Neural cell (in vitro differentiated cells): ENCODE measurements around the gene CDC73. TPM values are rescaled to one million over a fixed set of nuclear protein-coding genes. Genes with fewer than 3 reads are reported as not detected.

Experiments used
- H2AFZ ChIP-seq: fragments of 200-600, 300-800 bp; sonication (generic), shearing (Covaris generic); 2 replicates; pipeline ENCODE4 v1.6.0; 2014; ENCODE audit warnings: low read depth, mild to moderate bottlenecking, antibody characterized with exemption, low read length, moderate library complexity
- H3F3A ChIP-seq: fragments of 200-600 bp; shearing (Covaris generic); 2 replicates; pipeline ENCODE4 v1.6.1; 2016; ENCODE audit warnings: mild to moderate bottlenecking, moderate library complexity, mixed read lengths, antibody characterized with exemption, low read length; ENCODE audit not compliant: insufficient read depth, poor library complexity, severe bottlenecking
- H3K27ac ChIP-seq: fragments of 200-600, 300-800 bp; sonication (generic), shearing (Covaris generic); 2 replicates; pipeline ENCODE4 v1.5.1; 2014; ENCODE audit warnings: mild to moderate bottlenecking, low read length, moderate library complexity
- H3K27me3 ChIP-seq: fragments of 300-800, 200-600 bp; sonication (generic), shearing (Covaris generic); 2 replicates; pipeline ENCODE4 v1.6.0; 2014; ENCODE audit warnings: mild to moderate bottlenecking, low read depth, low read length, moderate library complexity; ENCODE audit not compliant: insufficient read depth
- H3K36me3 ChIP-seq: fragments of 300-800, 200-600 bp; sonication (generic), shearing (Covaris generic); 2 replicates; pipeline ENCODE4 v1.5.1; 2014; ENCODE audit warnings: mild to moderate bottlenecking, antibody characterized with exemption, low read length, moderate library complexity; ENCODE audit not compliant: insufficient read depth
- H3K4me2 ChIP-seq: fragments of 300-800, 200-600 bp; sonication (generic), shearing (Covaris generic); 2 replicates; pipeline ENCODE4 v1.6.0; 2014; ENCODE audit warnings: mild to moderate bottlenecking, low read length
- H3K4me3 ChIP-seq: fragments of 300-800, 200-600 bp; sonication (generic), shearing (Covaris generic); 2 replicates; pipeline ENCODE4 v1.5.1; 2014; ENCODE audit warnings: mild to moderate bottlenecking, low read length, moderate library complexity
- H3K79me2 ChIP-seq: fragments of 200-600 bp; shearing (Covaris generic); replicated peaks from 2 replicates; pipeline ENCODE4 v1.6.0; 2014; ENCODE audit warnings: mild to moderate bottlenecking, low read length, moderate library complexity; ENCODE audit not compliant: insufficient read depth
- H3K9ac ChIP-seq: fragments of 300-800, 200-600 bp; sonication (generic), shearing (Covaris generic); 2 replicates; pipeline ENCODE4 v1.6.1; 2016; ENCODE audit warnings: mild to moderate bottlenecking, low read length, mixed read lengths
- H3K9me2 ChIP-seq: fragments of 200-600 bp; shearing (Covaris generic); 2 replicates; pipeline ENCODE4 v1.6.1; 2016; ENCODE audit warnings: mild to moderate bottlenecking, low read length, mixed read lengths; ENCODE audit not compliant: insufficient read depth
- H3K9me3 ChIP-seq: fragments of 200-600, 300-800 bp; sonication (generic), shearing (Covaris generic); 2 replicates; pipeline ENCODE4 v1.6.1; 2016; ENCODE audit warnings: mild to moderate bottlenecking, mixed run types, low read length, moderate library complexity, mixed read lengths
- H4K20me1 ChIP-seq: fragments of 200-600 bp; shearing (Covaris generic); 2 replicates; pipeline ENCODE4 v1.6.1; 2016; ENCODE audit warnings: mild to moderate bottlenecking, mixed run types; ENCODE audit not compliant: insufficient read depth
- EP300 ChIP-seq: fragments of 450-650 bp; conservative IDR thresholded peaks from 2 replicates; pipeline ENCODE4 v1.6.1; 2014; ENCODE audit warnings: antibody characterized with exemption, mild to moderate bottlenecking, moderate library complexity; ENCODE audit not compliant: poor library complexity, severe bottlenecking
- EZH2 ChIP-seq: fragments of 200-600, 300-800 bp; shearing (Covaris generic), sonication (generic); IDR thresholded peaks from 2 replicates; pipeline ENCODE4 v1.6.1; 2014; ENCODE audit warnings: antibody characterized with exemption, low read length, borderline replicate concordance, mild to moderate bottlenecking; ENCODE audit not compliant: insufficient read depth, poor library complexity, severe bottlenecking
- MXI1 ChIP-seq: fragments of 450-650 bp; conservative IDR thresholded peaks from 2 replicates; pipeline ENCODE4 v1.6.1; 2014; ENCODE audit warnings: antibody characterized with exemption, mild to moderate bottlenecking; ENCODE audit not compliant: poor library complexity, severe bottlenecking
- POLR2AphosphoS5 ChIP-seq: IDR thresholded peaks from 2 replicates; pipeline ENCODE4 v1.6.1; 2012
- RAD21 ChIP-seq: fragments of 450-650 bp; conservative IDR thresholded peaks from 2 replicates; pipeline ENCODE4 v1.6.1; 2014; ENCODE audit warnings: antibody characterized with exemption, mild to moderate bottlenecking, moderate library complexity
- SMC3 ChIP-seq: fragments of 450-650 bp; conservative IDR thresholded peaks from 2 replicates; pipeline ENCODE4 v1.6.1; 2014; ENCODE audit warnings: antibody characterized with exemption, mild to moderate bottlenecking, moderate library complexity; ENCODE audit not compliant: poor library complexity
- TAF1 ChIP-seq: IDR thresholded peaks from 2 replicates; pipeline ENCODE4 v1.6.1; 2012; ENCODE audit warnings: low read depth
- polyA plus RNA-seq: library from polyadenylated mRNA; depleted of rRNA; stranded (reverse); fragments of >200 nt; gene quantifications from 2 replicates; pipeline ENCODE4 v1.2.3, GENCODE V29; 2014
- TF ChIP-seq, protein P1 (sequence below): fragments of 450-650 bp; IDR thresholded peaks from 2 replicates; pipeline ENCODE4 v1.5.1; 2014; ENCODE audit warnings: antibody characterized with exemption, mild to moderate bottlenecking, moderate library complexity; ENCODE audit not compliant: poor library complexity, severe bottlenecking
- TF ChIP-seq, protein P2 (sequence below): IDR thresholded peaks from 2 replicates; pipeline ENCODE4 v1.6.1; 2012; ENCODE audit warnings: borderline replicate concordance

CDC73 gene
- polyA plus RNA-seq, 1 donor from 2014 or later, result 11.9 TPM

DNA sequence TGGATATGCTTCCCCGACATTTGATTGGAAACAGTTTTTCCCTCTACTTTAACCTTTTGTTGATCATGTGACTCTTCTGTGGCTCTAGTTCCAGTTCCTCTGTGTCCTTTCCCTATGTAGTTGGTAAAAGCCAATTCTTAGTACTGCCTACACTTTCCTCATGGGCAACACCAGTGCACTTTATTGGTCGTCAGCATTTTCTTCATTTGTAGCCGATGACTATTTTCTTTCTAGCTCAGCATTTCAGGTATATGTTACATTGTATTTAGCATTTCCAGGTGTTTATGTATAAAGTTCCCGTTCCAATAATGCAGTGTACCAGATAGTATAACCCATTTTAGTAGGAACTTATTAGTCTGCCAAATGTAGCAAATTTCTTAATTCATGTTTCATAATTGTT is 92.2 kb downstream of the CDC73 start:
- no peak overlapping the region for H2AFZ ChIP-seq
- H3K4me2 ChIP-seq, result no peak overlapping the region
- H3K9me2 ChIP-seq, result no peaks in the 10 kb centered on the region
- TF ChIP-seq TAF1 (no peak), EP300 (no peak), EZH2 (no peak), SMC3 (no peak), RAD21 (no peak), POLR2AphosphoS5 (no peak), MXI1 (no peak)
- TF ChIP-seq, protein P1, sequence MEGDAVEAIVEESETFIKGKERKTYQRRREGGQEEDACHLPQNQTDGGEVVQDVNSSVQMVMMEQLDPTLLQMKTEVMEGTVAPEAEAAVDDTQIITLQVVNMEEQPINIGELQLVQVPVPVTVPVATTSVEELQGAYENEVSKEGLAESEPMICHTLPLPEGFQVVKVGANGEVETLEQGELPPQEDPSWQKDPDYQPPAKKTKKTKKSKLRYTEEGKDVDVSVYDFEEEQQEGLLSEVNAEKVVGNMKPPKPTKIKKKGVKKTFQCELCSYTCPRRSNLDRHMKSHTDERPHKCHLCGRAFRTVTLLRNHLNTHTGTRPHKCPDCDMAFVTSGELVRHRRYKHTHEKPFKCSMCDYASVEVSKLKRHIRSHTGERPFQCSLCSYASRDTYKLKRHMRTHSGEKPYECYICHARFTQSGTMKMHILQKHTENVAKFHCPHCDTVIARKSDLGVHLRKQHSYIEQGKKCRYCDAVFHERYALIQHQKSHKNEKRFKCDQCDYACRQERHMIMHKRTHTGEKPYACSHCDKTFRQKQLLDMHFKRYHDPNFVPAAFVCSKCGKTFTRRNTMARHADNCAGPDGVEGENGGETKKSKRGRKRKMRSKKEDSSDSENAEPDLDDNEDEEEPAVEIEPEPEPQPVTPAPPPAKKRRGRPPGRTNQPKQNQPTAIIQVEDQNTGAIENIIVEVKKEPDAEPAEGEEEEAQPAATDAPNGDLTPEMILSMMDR, result no peak
- TF ChIP-seq, protein P2, sequence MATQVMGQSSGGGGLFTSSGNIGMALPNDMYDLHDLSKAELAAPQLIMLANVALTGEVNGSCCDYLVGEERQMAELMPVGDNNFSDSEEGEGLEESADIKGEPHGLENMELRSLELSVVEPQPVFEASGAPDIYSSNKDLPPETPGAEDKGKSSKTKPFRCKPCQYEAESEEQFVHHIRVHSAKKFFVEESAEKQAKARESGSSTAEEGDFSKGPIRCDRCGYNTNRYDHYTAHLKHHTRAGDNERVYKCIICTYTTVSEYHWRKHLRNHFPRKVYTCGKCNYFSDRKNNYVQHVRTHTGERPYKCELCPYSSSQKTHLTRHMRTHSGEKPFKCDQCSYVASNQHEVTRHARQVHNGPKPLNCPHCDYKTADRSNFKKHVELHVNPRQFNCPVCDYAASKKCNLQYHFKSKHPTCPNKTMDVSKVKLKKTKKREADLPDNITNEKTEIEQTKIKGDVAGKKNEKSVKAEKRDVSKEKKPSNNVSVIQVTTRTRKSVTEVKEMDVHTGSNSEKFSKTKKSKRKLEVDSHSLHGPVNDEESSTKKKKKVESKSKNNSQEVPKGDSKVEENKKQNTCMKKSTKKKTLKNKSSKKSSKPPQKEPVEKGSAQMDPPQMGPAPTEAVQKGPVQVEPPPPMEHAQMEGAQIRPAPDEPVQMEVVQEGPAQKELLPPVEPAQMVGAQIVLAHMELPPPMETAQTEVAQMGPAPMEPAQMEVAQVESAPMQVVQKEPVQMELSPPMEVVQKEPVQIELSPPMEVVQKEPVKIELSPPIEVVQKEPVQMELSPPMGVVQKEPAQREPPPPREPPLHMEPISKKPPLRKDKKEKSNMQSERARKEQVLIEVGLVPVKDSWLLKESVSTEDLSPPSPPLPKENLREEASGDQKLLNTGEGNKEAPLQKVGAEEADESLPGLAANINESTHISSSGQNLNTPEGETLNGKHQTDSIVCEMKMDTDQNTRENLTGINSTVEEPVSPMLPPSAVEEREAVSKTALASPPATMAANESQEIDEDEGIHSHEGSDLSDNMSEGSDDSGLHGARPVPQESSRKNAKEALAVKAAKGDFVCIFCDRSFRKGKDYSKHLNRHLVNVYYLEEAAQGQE, result no peak
- H3K9ac ChIP-seq, result no peak overlapping the region
- H4K20me1 ChIP-seq, result no peaks in the 10 kb centered on the region
- H3K79me2 ChIP-seq, result no peaks in the 10 kb centered on the region
- H3K27me3 ChIP-seq, result no peaks in the 10 kb centered on the region
- no peaks in the 10 kb centered on the region for H3F3A ChIP-seq
- no peak overlapping the region for H3K4me3 ChIP-seq
- H3K27ac ChIP-seq, result no peak overlapping the region
- no peaks in the 10 kb centered on the region for H3K9me3 ChIP-seq
- no peaks in the 10 kb centered on the region for H3K36me3 ChIP-seq

DNA sequence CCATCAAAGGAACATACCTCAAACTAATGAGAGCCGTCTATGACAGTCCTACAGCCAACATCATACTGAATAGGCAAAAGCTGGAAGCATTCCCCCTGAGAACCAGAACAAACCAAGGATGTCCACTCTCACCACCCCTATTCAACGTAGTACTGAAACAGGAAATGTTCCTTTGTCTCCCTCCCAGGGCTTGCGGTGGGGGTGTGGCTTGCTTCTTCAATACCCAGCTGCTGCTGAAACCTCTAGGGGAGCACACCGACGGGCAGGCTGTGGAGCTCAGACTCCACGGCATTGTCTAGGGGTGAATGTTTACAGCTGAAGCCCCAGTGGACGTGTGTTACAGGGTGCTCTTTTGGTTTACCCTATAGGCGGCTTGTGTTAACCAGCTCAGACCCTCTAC is 95.1 kb downstream of the CDC73 start:
- Histone ChIP-seq H3K36me3 (no peaks in the 10 kb centered on the region), H3K79me2 (no peaks in the 10 kb centered on the region)

More for the DNA sequence above, 95.1 kb downstream of the CDC73 start:
- H3K9ac ChIP-seq, result no peak overlapping the region
- no peak overlapping the region for H3K27ac ChIP-seq
- no peak overlapping the region for H3K4me3 ChIP-seq
- no peak overlapping the region for H3K4me2 ChIP-seq
- no peaks in the 10 kb centered on the region for H4K20me1 ChIP-seq
- no peaks in the 10 kb centered on the region for H3K27me3 ChIP-seq
- TF ChIP-seq EZH2, result no peak
- no peak for TF ChIP-seq TAF1
- no peak for TF ChIP-seq MXI1
- TF ChIP-seq POLR2AphosphoS5, result no peak
- no peak for TF ChIP-seq RAD21
- TF ChIP-seq SMC3, result no peak
- TF ChIP-seq, protein P1, result no peak
- no peak for TF ChIP-seq EP300
- TF ChIP-seq, protein P2, result no peak
- H3K9me2 ChIP-seq, result no peaks in the 10 kb centered on the region
- no peak overlapping the region for H2AFZ ChIP-seq
- no peaks in the 10 kb centered on the region for H3K9me3 ChIP-seq
- H3F3A ChIP-seq, result no peaks in the 10 kb centered on the region
